Stimulated activated CD4-positive, alpha-beta T cell treated with anti-CD3 and anti-CD28 coated beads, Interleukin-15, amount 100 ng/mL, for 24 hours (primary cell): Measurements from ENCODE around the gene DENND1B.
"Not testable (repeated sequence)": the region's sequence is repeated elsewhere in the genome, so short reads cannot be mapped to it uniquely, and the experiment has no call there.

Experiments used
- DNase-seq: peaks from one replicate; pipeline ENCODE4 v3.0.0-alpha.2; 2020

The DENND1B gene

GRCh38 chr1:197743578-197743977, 31.7 kb downstream of the DENND1B start:
- DNase-seq, result no peak

- DNase-seq, result no peak
Observed at GRCh38 chr1:197740992-197741391, 34.3 kb downstream of the DENND1B start.

GRCh38 chr1:197738927-197739326, 36.4 kb downstream of the DENND1B start:
- no peak for DNase-seq

GRCh38 chr1:197737916-197738315, 37.4 kb downstream of the DENND1B start:
- no peak for DNase-seq

GRCh38 chr1:197736685-197737084, 38.6 kb downstream of the DENND1B start:
- no peak for DNase-seq

- DNase-seq, result no peak
Observed at GRCh38 chr1:197735461-197735860, 39.8 kb downstream of the DENND1B start.

- no peak for DNase-seq
Observed at GRCh38 chr1:197733324-197733723, 42.0 kb downstream of the DENND1B start.

GRCh38 chr1:197732187-197732586, 43.1 kb downstream of the DENND1B start:
- no peak for DNase-seq

- no peak for DNase-seq
Observed at GRCh38 chr1:197731449-197731848, 43.8 kb downstream of the DENND1B start.

- no peak for DNase-seq
Observed at GRCh38 chr1:197725976-197726375, 49.3 kb downstream of the DENND1B start.

GRCh38 chr1:197725044-197725443, 50.2 kb downstream of the DENND1B start:
- no peak for DNase-seq

GRCh38 chr1:197715806-197716205, 59.5 kb downstream of the DENND1B start:
- no peak for DNase-seq

- DNase-seq, result no peak
Observed at GRCh38 chr1:197706601-197707000, 68.7 kb downstream of the DENND1B start.

- no peak for DNase-seq
Observed at GRCh38 chr1:197705941-197706340, 69.3 kb downstream of the DENND1B start.

- not testable (repeated sequence) for DNase-seq
Observed at GRCh38 chr1:197700688-197701087, 74.6 kb downstream of the DENND1B start.

GRCh38 chr1:197696372-197696771, 78.9 kb downstream of the DENND1B start:
- DNase-seq, result no peak

- DNase-seq, result no peak
Observed at GRCh38 chr1:197695961-197696360, 79.3 kb downstream of the DENND1B start.

- no peak for DNase-seq
Observed at GRCh38 chr1:197692965-197693364, 82.3 kb downstream of the DENND1B start.

- DNase-seq, result no peak
Observed at GRCh38 chr1:197691816-197692215, 83.5 kb downstream of the DENND1B start.

- DNase-seq, result no peak
Observed at GRCh38 chr1:197690074-197690473, 85.2 kb downstream of the DENND1B start.

- no peak for DNase-seq
Observed at GRCh38 chr1:197688233-197688632, 87.0 kb downstream of the DENND1B start.

GRCh38 chr1:197686702-197687355, 88.5 kb downstream of the DENND1B start:
- DNase-seq, result no peak

- DNase-seq, result no peak
Observed at GRCh38 chr1:197686231-197686630, 89.0 kb downstream of the DENND1B start.

- DNase-seq, result no peak
Observed at GRCh38 chr1:197685785-197686184, 89.5 kb downstream of the DENND1B start.

- DNase-seq, result no peak
Observed at GRCh38 chr1:197683895-197684553, 91.3 kb downstream of the DENND1B start.
